Measurements from ENCODE around the gene ERCC6.

Gene ERCC6

GRCh38 chr10:49538381-49539319 is at the start of gene ERCC6:
Gene ERCC6 (minus strand): TSS chr10:49539121.
- peak; percentile 97 for DNase-seq (ENCODE audit: low read depth)

- no peak for DNase-seq (ENCODE audit: low read depth)
Measured at GRCh38 chr10:49587981-49588380, 49.1 kb upstream of the ERCC6 start.

GRCh38 chr10:49585387-49585786 is 46.5 kb upstream of the ERCC6 start:
- no peak for DNase-seq (ENCODE audit: low read depth)

GRCh38 chr10:49579621-49580020 is 40.7 kb upstream of the ERCC6 start:
- DNase-seq (ENCODE audit: low read depth), result no peak

- DNase-seq (ENCODE audit: low read depth), result no peak
Measured at GRCh38 chr10:49578392-49578791, 39.5 kb upstream of the ERCC6 start.

DNA sequence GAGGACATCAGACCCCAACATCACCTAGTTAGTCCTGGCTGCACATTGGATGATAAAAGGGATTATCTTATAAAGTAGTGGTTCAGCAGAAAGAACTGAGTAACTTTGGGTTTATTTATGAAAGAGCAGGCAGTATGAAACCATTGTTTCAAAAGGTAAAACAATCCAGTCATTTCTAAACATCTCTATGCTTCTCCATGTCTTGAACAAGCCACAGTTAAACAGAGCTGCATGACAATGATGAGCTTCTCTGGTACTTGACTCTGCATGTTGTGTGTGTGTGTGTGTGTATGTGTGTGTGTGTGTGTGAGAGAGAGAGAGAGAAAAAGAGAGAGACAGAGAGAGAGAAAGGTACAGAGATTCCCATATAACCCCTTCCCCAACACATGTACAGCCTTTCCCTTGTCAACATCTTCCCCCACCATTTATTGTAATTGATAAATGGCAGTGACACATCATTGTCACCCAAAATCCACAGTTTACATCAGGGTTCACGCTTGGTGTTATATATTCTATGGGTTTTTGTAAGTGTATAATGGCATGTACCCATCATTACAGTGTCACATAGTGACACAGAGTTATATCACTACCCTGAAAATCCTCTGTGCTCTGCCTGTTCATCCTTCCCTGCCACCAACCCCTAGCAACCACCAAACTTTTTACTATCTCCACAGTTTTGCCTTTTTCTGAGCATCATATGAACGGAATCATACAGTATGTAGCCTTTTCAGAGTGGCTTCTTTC is 38.4 kb upstream of the ERCC6 start:
- DNase-seq (ENCODE audit: low read depth), result no peak

- DNase-seq (ENCODE audit: low read depth), result no peak
Measured at GRCh38 chr10:49575489-49576072, 36.7 kb upstream of the ERCC6 start.

GRCh38 chr10:49572594-49573114 is 33.7 kb upstream of the ERCC6 start:
- no peak for DNase-seq (ENCODE audit: low read depth)

- DNase-seq (ENCODE audit: low read depth), result no peak
Measured at GRCh38 chr10:49571388-49571787, 32.5 kb upstream of the ERCC6 start.

- peak; percentile 28 for DNase-seq (ENCODE audit: low read depth)
Measured at GRCh38 chr10:49569031-49569631, 30.2 kb upstream of the ERCC6 start.

DNA sequence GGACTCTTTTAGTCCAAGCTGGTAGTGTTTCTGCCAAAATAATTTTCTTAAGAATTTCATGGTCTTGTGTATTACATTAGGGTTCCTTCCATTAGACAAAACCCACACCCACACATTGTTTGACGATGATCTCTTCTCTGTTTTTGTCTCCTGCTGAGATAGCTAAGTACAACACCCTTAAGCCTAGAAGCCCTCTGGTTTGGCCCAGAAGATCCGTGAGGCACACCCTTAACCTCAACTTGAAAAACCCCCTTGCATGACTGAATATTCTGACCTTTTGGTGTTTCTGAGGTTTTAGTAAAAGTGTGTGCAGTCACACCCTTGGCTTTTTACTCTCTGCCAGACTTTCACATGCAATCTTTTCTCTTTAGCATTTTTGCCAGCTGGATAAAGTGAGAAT is 29.3 kb upstream of the ERCC6 start:
- DNase-seq (ENCODE audit: low read depth), result peak; percentile 35

DNA sequence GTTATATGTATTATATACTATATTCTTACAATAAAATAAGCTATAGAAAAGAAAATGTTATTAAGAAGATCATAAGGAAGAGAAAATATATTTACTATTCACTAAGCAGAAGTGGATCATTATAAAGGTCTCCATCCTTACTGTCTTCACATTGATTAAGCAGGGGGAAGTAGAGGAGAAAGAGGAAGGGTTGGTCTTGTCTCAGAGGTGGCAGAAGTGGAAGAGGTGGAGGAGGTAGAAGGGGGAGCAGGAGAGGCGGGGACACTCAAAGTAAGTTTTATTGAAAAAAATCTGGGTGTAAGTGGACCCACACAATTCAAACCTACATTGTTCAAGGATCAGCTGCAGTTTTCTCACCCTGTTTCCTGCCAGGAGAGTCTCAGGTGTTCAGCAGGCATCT is 28.9 kb upstream of the ERCC6 start:
- DNase-seq (ENCODE audit: low read depth), result no peak

DNA sequence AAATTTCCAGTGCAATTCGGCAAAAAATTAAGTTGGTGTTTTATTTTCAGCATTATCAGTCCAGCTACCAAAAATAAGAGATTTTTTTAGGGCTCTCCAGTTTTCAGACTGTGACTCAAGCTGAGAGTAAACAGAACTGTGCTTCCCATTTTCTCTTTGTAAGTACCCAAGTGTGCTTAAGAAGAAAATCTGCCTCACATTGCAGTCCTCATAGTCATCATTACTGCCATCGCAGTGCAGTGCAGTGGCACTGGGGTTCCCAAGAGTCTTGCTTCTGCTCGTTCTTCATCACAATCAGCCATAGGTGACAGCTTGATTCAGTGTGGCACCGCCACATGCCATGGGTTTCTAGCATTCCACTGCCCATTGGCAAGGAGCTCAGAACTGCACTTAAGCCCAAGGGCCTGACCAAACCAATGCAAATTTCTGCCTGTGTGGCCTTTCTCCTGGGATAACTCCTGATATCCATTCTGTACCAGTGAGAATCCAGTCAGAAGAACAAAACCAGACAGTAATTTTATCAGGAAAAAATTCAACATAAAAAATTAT is 25.6 kb upstream of the ERCC6 start:
- DNase-seq (ENCODE audit: low read depth), result no peak

GRCh38 chr10:49562893-49563292 is 24.0 kb upstream of the ERCC6 start:
- DNase-seq (ENCODE audit: low read depth), result no peak

DNA sequence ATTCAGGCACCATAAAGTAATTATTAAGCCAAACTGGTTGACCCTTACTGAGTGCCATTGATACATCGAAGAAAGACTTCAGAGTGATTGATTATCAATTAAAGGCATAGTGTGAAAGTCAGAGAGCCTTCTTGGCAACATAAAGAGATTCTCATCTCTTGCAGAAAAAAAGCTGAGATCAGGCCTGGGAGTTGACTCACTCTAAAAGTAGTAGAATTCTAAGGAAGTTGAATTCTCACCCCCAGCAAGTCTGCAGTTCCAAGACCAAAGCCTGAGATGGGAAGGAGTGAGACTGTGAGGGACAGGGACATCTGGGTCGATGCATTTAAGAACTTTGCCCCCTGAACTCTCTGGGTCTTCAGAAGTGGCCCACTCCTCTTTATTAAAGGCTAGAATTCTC is 21.6 kb upstream of the ERCC6 start:
- DNase-seq (ENCODE audit: low read depth), result no peak

GRCh38 chr10:49559476-49559875 is 20.6 kb upstream of the ERCC6 start:
- DNase-seq (ENCODE audit: low read depth), result no peak

DNA sequence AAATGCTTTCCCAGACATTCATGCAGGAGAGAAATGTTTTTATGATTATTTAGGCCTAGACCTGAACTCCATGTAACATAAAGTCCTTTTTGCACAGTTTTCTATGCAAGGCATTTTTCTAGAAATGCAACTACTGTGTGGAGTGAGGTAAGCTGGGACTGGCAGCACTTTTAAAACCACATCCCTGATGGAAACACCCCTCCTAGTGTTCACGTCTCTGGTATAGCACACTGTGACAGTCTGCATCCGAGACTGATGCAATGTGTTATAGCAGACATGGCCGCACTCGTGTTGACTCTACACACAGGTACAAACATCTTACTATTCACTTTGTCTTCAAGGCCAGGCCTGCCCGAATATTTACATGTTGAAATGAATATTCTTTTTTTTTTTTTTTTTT is 19.3 kb upstream of the ERCC6 start:
- DNase-seq (ENCODE audit: low read depth), result no peak

- no peak for DNase-seq (ENCODE audit: low read depth)
Measured at GRCh38 chr10:49557681-49558080, 18.8 kb upstream of the ERCC6 start.

- no peak for DNase-seq (ENCODE audit: low read depth)
Measured at GRCh38 chr10:49556723-49557122, 17.8 kb upstream of the ERCC6 start.

GRCh38 chr10:49552277-49552676 is 13.4 kb upstream of the ERCC6 start:
- peak; percentile 52 for DNase-seq (ENCODE audit: low read depth)

DNA sequence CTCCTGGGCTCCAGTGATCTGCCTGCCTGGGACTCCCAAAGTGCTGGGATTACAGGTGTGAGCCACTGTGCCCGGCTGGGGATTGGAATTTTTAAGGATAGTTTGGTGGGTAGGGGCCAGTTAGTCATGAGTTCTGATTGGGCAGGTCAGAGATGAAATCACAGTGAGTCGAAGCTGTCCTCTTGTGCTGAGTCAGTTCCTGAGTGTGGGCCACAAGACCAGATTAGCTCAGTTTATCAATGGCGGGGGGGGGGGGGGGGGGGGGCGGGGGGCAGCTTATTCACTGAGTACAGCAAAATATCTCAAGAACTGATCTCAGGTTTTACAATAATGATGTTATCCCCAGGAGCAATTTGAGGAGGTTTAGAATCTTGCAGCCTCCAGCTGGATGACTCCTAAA is 11.6 kb upstream of the ERCC6 start:
- no peak for DNase-seq (ENCODE audit: low read depth)
